HCT116 (cell line): ENCODE results near the gene KMT5C. TPM values are rescaled to one million over a fixed set of nuclear protein-coding genes. Genes with fewer than 3 reads are reported as not detected.
A peak's percentile ranks its signal among the peaks of the same experiment; 100 is the strongest.

Experiments used
- ATAC-seq: fragments of 200-7000 bp; cut with Tn5 transposase; 2 replicates; pipeline ENCODE4 v1.9.1; 2020; ENCODE audit warnings: mild to moderate bottlenecking, moderate library complexity
- BruUV-seq: library from RNA; stranded (reverse); fragments of 400-500 nt; replicated peaks from 2 replicates; lab custom pipeline; 2021; lab: Mats Ljungman, UMichigan
- CTCF ChIA-PET: fragments of 300-600 bp; sonication (Branson Sonifier 250); formaldehyde crosslinking; loops from one replicate; lab custom pipeline; 2021; ENCODE audit warnings: antibody characterized with exemption; lab: Charles Lee
- POLR2A ChIA-PET: fragments of 300-600, 350-600 bp; sonication (Branson Sonifier 250); formaldehyde crosslinking; loops from one replicate; lab custom pipeline; 2021; ENCODE audit warnings: antibody characterized with exemption; lab: Charles Lee
- RAD21 ChIA-PET, 2 experiments: fragments of 300-600 bp; sonication (Branson Sonifier 250); formaldehyde crosslinking; loops; one replicate each; lab custom pipeline; 2023; ENCODE audit warnings: low total read pairs in 2 of 2; ENCODE audit not compliant: uncharacterized antibody in 2 of 2, unreplicated experiment in 2 of 2, low non-redundant PET in 1 of 2; lab: Charles Lee
- DNase-seq: peaks from one replicate; pipeline ENCODE4 v3.0.0-alpha.2; 2010; ENCODE audit warnings: low read depth, low spot score
- H2AFZ ChIP-seq: fragments of 200-600 bp; shearing (Covaris generic), sonication (generic); 2 replicates; pipeline ENCODE4 v1.6.1; 2017; ENCODE audit warnings: low read depth, mixed run types, mixed read lengths, antibody characterized with exemption, low read length; ENCODE audit not compliant: poor library complexity, severe bottlenecking
- H3K27ac ChIP-seq: 2 replicates; pipeline ENCODE4 v1.5.1; 2012; ENCODE audit warnings: low read depth, low read length
- H3K27me3 ChIP-seq: fragments of 200-600 bp; sonication (generic); 2 replicates; pipeline ENCODE4 v1.6.1; 2016; ENCODE audit warnings: mixed run types, low read length, mixed read lengths; ENCODE audit not compliant: insufficient read depth
- H3K36me3 ChIP-seq, 2 experiments: fragments of 200-500 bp in 1 of 2; fragments of 200-600 bp in 1 of 2; sonication (Bioruptor generic) in 1 of 2; sonication (generic) in 1 of 2; 2 replicates each; pipeline versions ENCODE4 v1.5.1 to v1.6.1; 2014 to 2016; ENCODE audit warnings: low read length in 2 of 2, inconsistent platforms in 1 of 2, mixed read lengths in 1 of 2, mixed run types in 1 of 2; ENCODE audit not compliant: insufficient read depth in 2 of 2, control insufficient read depth in 1 of 2
- H3K4me1 ChIP-seq, 2 experiments: fragments of 200-600 bp in 1 of 2; sonication (generic) in 1 of 2; 2 replicates each; pipeline versions ENCODE4 v1.5.1 to v1.6.1; 2012 to 2017; ENCODE audit warnings: low read length in 2 of 2, inconsistent platforms in 1 of 2, mild to moderate bottlenecking in 1 of 2, mixed read lengths in 1 of 2, mixed run types in 1 of 2, moderate library complexity in 1 of 2; ENCODE audit not compliant: insufficient read depth in 2 of 2, control insufficient read depth in 1 of 2
- H3K4me2 ChIP-seq: fragments of 200-600 bp; sonication (generic); 2 replicates; pipeline ENCODE4 v1.6.1; 2017; ENCODE audit warnings: mixed run types, low read length, mixed read lengths
- H3K4me3 ChIP-seq, 2 experiments: fragments of 200-600 bp in 1 of 2; sonication (generic) in 1 of 2; replicated peaks in 1 of 2; 2 replicates each; pipeline ENCODE4 v1.5.1; 2011 to 2016; ENCODE audit warnings: low read length in 2 of 2, control low read depth in 1 of 2, low read depth in 1 of 2, mild to moderate bottlenecking in 1 of 2, mixed read lengths in 1 of 2, mixed run types in 1 of 2
- H3K79me2 ChIP-seq: fragments of 200-600 bp; sonication (generic); 2 replicates; pipeline ENCODE4 v1.6.1; 2017; ENCODE audit warnings: mild to moderate bottlenecking, mixed run types, low read length, moderate library complexity, mixed read lengths; ENCODE audit not compliant: insufficient read depth
- H3K9ac ChIP-seq: fragments of 200-600 bp; sonication (generic); 2 replicates; pipeline ENCODE4 v1.6.1; 2016; ENCODE audit warnings: low read length, mixed read lengths
- H3K9me2 ChIP-seq: fragments of 200-600 bp; sonication (generic), shearing (Covaris generic); 2 replicates; pipeline ENCODE4 v1.6.1; 2017; ENCODE audit warnings: mixed run types, mild to moderate bottlenecking, moderate library complexity; ENCODE audit not compliant: insufficient read depth
- H3K9me3 ChIP-seq, 2 experiments: fragments of 200-500 bp in 1 of 2; fragments of 200-600 bp in 1 of 2; sonication (Bioruptor generic) in 1 of 2; sonication (generic) in 1 of 2; 2 replicates each; pipeline ENCODE4 v1.6.1; 2014 to 2017; ENCODE audit warnings: low read length in 2 of 2, mixed read lengths in 2 of 2, inconsistent platforms in 1 of 2, low read depth in 1 of 2, mild to moderate bottlenecking in 1 of 2, mixed run types in 1 of 2, moderate library complexity in 1 of 2; ENCODE audit not compliant: control insufficient read depth in 1 of 2, insufficient read depth in 1 of 2
- H4K20me1 ChIP-seq: fragments of 200-600 bp; sonication (generic), shearing (Covaris generic); 2 replicates; pipeline ENCODE4 v1.6.1; 2017; ENCODE audit warnings: mixed run types, mild to moderate bottlenecking, moderate library complexity; ENCODE audit not compliant: insufficient read depth
- YY1 ChIP-seq: IDR thresholded peaks from 2 replicates; pipeline ENCODE4 v1.6.1; 2011; ENCODE audit warnings: low read length, low read depth, moderate library complexity, mild to moderate bottlenecking; ENCODE audit not compliant: insufficient replicate concordance; ENCODE audit errors: extremely low read depth
- intact Hi-C: fragments of 100-400 bp; cut with micrococcal nuclease; formaldehyde crosslinking; loops from 2 replicates; pipeline ENCODE4 v1.10.0; 2022
- total RNA-seq: library from RNA; stranded (reverse); gene quantifications from one replicate; pipeline ENCODE4 v1.2.1, GENCODE V29; 2021; ENCODE audit not compliant: unreplicated experiment
- TF ChIP-seq, protein P1 (sequence below): IDR thresholded peaks from 2 replicates; pipeline ENCODE4 v1.6.1; 2011; ENCODE audit warnings: mild to moderate bottlenecking, low read length, moderate library complexity; ENCODE audit not compliant: insufficient replicate concordance; ENCODE audit errors: extremely low read depth
- TF ChIP-seq, protein P2 (sequence below): IDR thresholded peaks from 2 replicates; pipeline ENCODE4 v1.6.1; 2012; ENCODE audit warnings: low read depth

The KMT5C gene
- total RNA-seq, 1 experiment from 2014 or later, result 27.5 TPM

DNA sequence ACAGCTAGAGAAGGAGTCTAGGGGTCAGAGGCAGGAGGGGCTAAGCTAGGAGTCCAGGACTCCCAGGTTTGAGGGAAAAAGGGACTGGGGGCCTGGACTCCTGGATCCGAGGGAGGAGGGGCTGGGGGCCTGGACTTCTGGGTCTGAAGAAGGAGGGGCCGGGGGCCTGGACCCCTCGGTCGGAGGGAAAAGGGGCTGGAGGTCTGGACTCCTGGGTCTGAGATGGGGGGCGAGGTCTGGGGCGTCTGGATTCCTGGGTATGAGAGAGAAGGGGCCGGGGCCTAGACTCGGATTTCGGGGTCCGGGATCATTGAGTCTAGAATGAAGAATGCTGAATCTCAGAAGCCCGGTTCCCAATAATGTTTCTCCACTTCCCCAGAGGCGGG, 37.4 kb upstream of the KMT5C start:
- Histone ChIP-seq H3K4me1 (peaks cover 0 to 7% of the 10 kb centered on the region in 2 experiments; a peak in 1 of 4 replicates), H3K9ac (no peak overlapping the region), H3K36me3 (peaks cover 11% of the 10 kb centered on the region in 2 experiments; a peak in 2 of 4 replicates), H4K20me1 (no peaks in the 10 kb centered on the region), H3K9me2 (no peaks in the 10 kb centered on the region), H3K4me2 (0 out of 2 replicates have a peak overlapping the region, but pooled peaks have one; percentile 52), H3K4me3 (no peak overlapping the region), H3K9me3 (no peaks in the 10 kb centered on the region), H3K27me3 (no peaks in the 10 kb centered on the region)
- intact Hi-C loops, result loop anchor here (5.0 kb wide), 1 partner anchor 80 kb away; the partner anchor contains the start of gene TMEM238
- CTCF ChIA-PET, result interaction anchor here (1.1 to 2.7 kb wide), 8 partner anchors 15 to 174 kb away, joined by 3 to 15 read pairs (median 8); partner anchors contain the start of genes HSPBP1, KMT5C, TMEM238 and ZNF628
- RAD21 ChIA-PET, result no interaction called here
- DNase-seq, result no peak
- BruUV-seq, result no TSS peak
- ATAC-seq, result no peak
- POLR2A ChIA-PET, result interaction anchor here (2.0 kb wide), 1 partner anchor 82 kb away, joined by 8 read pairs; the partner anchor contains the start of gene TMEM238
- TF ChIP-seq, protein P1, sequence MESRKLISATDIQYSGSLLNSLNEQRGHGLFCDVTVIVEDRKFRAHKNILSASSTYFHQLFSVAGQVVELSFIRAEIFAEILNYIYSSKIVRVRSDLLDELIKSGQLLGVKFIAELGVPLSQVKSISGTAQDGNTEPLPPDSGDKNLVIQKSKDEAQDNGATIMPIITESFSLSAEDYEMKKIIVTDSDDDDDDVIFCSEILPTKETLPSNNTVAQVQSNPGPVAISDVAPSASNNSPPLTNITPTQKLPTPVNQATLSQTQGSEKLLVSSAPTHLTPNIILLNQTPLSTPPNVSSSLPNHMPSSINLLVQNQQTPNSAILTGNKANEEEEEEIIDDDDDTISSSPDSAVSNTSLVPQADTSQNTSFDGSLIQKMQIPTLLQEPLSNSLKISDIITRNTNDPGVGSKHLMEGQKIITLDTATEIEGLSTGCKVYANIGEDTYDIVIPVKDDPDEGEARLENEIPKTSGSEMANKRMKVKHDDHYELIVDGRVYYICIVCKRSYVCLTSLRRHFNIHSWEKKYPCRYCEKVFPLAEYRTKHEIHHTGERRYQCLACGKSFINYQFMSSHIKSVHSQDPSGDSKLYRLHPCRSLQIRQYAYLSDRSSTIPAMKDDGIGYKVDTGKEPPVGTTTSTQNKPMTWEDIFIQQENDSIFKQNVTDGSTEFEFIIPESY, result no peak
- TF ChIP-seq, all 23 proteins: peak for 0
- Histone ChIP-seq H3K79me2 (no peaks in the 10 kb centered on the region), H2AFZ (no peak overlapping the region), H3K27ac (no peak overlapping the region)

DNA sequence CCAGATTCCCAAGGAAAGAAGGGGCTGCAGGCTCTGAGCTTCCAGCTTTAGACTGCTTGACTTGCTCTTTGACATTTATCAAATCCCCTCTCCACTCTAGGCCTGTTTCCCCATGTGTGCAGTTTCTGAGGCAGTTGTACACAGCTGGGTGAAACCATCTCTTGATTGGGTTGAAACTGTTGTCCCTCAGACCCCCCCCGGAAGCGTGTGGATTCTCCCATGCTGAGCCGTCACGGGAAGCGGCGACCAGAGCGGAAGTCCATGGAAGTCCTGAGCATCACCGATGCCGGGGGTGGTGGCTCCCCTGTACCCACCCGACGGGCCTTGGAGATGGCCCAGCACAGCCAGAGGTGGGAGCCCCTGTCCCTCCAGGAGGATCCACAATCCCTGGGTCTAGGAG, 36.2 kb upstream of the KMT5C start:
- TSS peak; percentile 21 for BruUV-seq
- no peaks in the 10 kb centered on the region for H3K9me2 ChIP-seq

More for the DNA sequence above, 36.2 kb upstream of the KMT5C start:
- H3K9ac ChIP-seq, result no peak overlapping the region
- H3K4me3 ChIP-seq, result no peak overlapping the region
- no peaks in the 10 kb centered on the region for H3K9me3 ChIP-seq
- no peak overlapping the region for H3K27ac ChIP-seq
- ATAC-seq (no peak), DNase-seq (no peak)
- H4K20me1 ChIP-seq, result no peaks in the 10 kb centered on the region
- no peak for TF ChIP-seq YY1
- TF ChIP-seq, protein P2, sequence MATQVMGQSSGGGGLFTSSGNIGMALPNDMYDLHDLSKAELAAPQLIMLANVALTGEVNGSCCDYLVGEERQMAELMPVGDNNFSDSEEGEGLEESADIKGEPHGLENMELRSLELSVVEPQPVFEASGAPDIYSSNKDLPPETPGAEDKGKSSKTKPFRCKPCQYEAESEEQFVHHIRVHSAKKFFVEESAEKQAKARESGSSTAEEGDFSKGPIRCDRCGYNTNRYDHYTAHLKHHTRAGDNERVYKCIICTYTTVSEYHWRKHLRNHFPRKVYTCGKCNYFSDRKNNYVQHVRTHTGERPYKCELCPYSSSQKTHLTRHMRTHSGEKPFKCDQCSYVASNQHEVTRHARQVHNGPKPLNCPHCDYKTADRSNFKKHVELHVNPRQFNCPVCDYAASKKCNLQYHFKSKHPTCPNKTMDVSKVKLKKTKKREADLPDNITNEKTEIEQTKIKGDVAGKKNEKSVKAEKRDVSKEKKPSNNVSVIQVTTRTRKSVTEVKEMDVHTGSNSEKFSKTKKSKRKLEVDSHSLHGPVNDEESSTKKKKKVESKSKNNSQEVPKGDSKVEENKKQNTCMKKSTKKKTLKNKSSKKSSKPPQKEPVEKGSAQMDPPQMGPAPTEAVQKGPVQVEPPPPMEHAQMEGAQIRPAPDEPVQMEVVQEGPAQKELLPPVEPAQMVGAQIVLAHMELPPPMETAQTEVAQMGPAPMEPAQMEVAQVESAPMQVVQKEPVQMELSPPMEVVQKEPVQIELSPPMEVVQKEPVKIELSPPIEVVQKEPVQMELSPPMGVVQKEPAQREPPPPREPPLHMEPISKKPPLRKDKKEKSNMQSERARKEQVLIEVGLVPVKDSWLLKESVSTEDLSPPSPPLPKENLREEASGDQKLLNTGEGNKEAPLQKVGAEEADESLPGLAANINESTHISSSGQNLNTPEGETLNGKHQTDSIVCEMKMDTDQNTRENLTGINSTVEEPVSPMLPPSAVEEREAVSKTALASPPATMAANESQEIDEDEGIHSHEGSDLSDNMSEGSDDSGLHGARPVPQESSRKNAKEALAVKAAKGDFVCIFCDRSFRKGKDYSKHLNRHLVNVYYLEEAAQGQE, result no peak
- H3K79me2 ChIP-seq, result no peaks in the 10 kb centered on the region
- no peaks in the 10 kb centered on the region for H3K27me3 ChIP-seq
- intact Hi-C loops, result loop anchor here (5.0 kb wide), 1 partner anchor 79 kb away; the partner anchor contains the start of gene TMEM238
- H2AFZ ChIP-seq, result no peak overlapping the region
- H3K4me1 ChIP-seq, result peaks cover 0 to 7% of the 10 kb centered on the region in 2 experiments; a peak in 1 of 4 replicates
- no peak overlapping the region for H3K4me2 ChIP-seq
- CTCF ChIA-PET, result no interaction called here
- RAD21 ChIA-PET, result no interaction called here
- POLR2A ChIA-PET, result no interaction called here
- H3K36me3 ChIP-seq, result peaks cover 11 to 13% of the 10 kb centered on the region in 2 experiments; a peak in 2 of 4 replicates
